Measurements from ENCODE around the gene MYT1.

GRCh38 chr20:64254571-64255360 is 90.5 kb downstream of the MYT1 start:
- TF ChIP-seq, protein P1, sequence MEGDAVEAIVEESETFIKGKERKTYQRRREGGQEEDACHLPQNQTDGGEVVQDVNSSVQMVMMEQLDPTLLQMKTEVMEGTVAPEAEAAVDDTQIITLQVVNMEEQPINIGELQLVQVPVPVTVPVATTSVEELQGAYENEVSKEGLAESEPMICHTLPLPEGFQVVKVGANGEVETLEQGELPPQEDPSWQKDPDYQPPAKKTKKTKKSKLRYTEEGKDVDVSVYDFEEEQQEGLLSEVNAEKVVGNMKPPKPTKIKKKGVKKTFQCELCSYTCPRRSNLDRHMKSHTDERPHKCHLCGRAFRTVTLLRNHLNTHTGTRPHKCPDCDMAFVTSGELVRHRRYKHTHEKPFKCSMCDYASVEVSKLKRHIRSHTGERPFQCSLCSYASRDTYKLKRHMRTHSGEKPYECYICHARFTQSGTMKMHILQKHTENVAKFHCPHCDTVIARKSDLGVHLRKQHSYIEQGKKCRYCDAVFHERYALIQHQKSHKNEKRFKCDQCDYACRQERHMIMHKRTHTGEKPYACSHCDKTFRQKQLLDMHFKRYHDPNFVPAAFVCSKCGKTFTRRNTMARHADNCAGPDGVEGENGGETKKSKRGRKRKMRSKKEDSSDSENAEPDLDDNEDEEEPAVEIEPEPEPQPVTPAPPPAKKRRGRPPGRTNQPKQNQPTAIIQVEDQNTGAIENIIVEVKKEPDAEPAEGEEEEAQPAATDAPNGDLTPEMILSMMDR (IDR thresholded peaks at IDR 0.05): no peak
- no peak for TF ChIP-seq POLR2A (IDR thresholded peaks at IDR 0.05)
